Central memory CD8-positive, alpha-beta T cell (primary cell): ENCODE data around the gene SPOCD1.
A peak's percentile ranks its signal among the peaks of the same experiment; 100 is the strongest.

Experiments
- ATAC-seq: fragments of 150-1000 bp; cut with Tn5 transposase; replicated peaks from 2 replicates; pipeline ENCODE4 v1.10.0; 2022; ENCODE audit warnings: mild to moderate bottlenecking, moderate FRiP score, moderate number of reproducible peaks; ENCODE audit not compliant: poor library complexity, severe bottlenecking; ENCODE audit errors: extremely low read depth
- DNase-seq, 2 donors: peaks; one replicate each; pipeline ENCODE4 v3.0.0; 2021; ENCODE audit warnings: low spot score in 2 of 2
- H3K27ac Mint-ChIP-seq: one replicate; pipeline ENCODE4 v1.8.0; 2022; ENCODE audit warnings: low read depth, mild to moderate bottlenecking, moderate library complexity, mixed read lengths
- H3K27me3 Mint-ChIP-seq: one replicate; pipeline ENCODE4 v1.8.0; 2022; ENCODE audit warnings: mixed read lengths
- H3K36me3 Mint-ChIP-seq: one replicate; pipeline ENCODE4 v1.8.0; 2022; ENCODE audit warnings: mild to moderate bottlenecking, moderate library complexity, mixed read lengths; ENCODE audit not compliant: insufficient read depth
- H3K4me1 Mint-ChIP-seq: one replicate; pipeline ENCODE4 v1.8.0; 2022; ENCODE audit warnings: mixed read lengths
- H3K4me3 Mint-ChIP-seq: one replicate; pipeline ENCODE4 v1.8.0; 2022; ENCODE audit warnings: mild to moderate bottlenecking, moderate library complexity, mixed read lengths
- H3K9me3 Mint-ChIP-seq: one replicate; pipeline ENCODE4 v1.8.0; 2022; ENCODE audit warnings: mixed read lengths

The SPOCD1 gene

GRCh38 chr1:31787261-31787660, 28.6 kb downstream of the SPOCD1 start:
- ATAC-seq: no peak
- peaks cover 15% of the 10 kb centered on the region for H3K4me1 Mint-ChIP-seq
- H3K36me3 Mint-ChIP-seq: peaks cover 15% of the 10 kb centered on the region
- DNase-seq: no peak
- H3K4me3 Mint-ChIP-seq: peak overlapping the region; percentile 87
- peak overlapping the region; percentile 93 for H3K27ac Mint-ChIP-seq
- H3K27me3 Mint-ChIP-seq: no peaks in the 10 kb centered on the region
- no peaks in the 10 kb centered on the region for H3K9me3 Mint-ChIP-seq

- ATAC-seq: no peak
- H3K4me3 Mint-ChIP-seq: peak overlapping the region; percentile 87
- peaks cover 15% of the 10 kb centered on the region for H3K36me3 Mint-ChIP-seq
- H3K27ac Mint-ChIP-seq: no peak overlapping the region
- peaks cover 15% of the 10 kb centered on the region for H3K4me1 Mint-ChIP-seq
- no peaks in the 10 kb centered on the region for H3K9me3 Mint-ChIP-seq
- DNase-seq: no peak
- peaks cover 1% of the 10 kb centered on the region for H3K27me3 Mint-ChIP-seq
Observed at GRCh38 chr1:31786366-31787060, 29.3 kb downstream of the SPOCD1 start.

- H3K36me3 Mint-ChIP-seq: peaks cover 15% of the 10 kb centered on the region
- H3K27ac Mint-ChIP-seq: no peak overlapping the region
- DNase-seq: no peak
- no peak for ATAC-seq
- peaks cover 15% of the 10 kb centered on the region for H3K4me1 Mint-ChIP-seq
- peaks cover 7% of the 10 kb centered on the region for H3K27me3 Mint-ChIP-seq
- H3K4me3 Mint-ChIP-seq: no peak overlapping the region
- no peaks in the 10 kb centered on the region for H3K9me3 Mint-ChIP-seq
Observed at GRCh38 chr1:31785947-31786290, 29.9 kb downstream of the SPOCD1 start.

GRCh38 chr1:31785020-31785946, 30.5 kb downstream of the SPOCD1 start:
- H3K27ac Mint-ChIP-seq: no peak overlapping the region

GRCh38 chr1:31784356-31785019, 31.3 kb downstream of the SPOCD1 start:
- Mint-ChIP-seq H3K9me3 (no peaks in the 10 kb centered on the region), H3K27ac (no peak overlapping the region), H3K27me3 (peaks cover 10% of the 10 kb centered on the region)

More at GRCh38 chr1:31785020-31785946, 30.5 kb downstream of the SPOCD1 start:
- ATAC-seq (no peak), DNase-seq (no peak)
- Mint-ChIP-seq H3K4me3 (no peak overlapping the region), H3K27me3 (peaks cover 10% of the 10 kb centered on the region), H3K9me3 (no peaks in the 10 kb centered on the region), H3K36me3 (peaks cover 13% of the 10 kb centered on the region), H3K4me1 (peaks cover 15% of the 10 kb centered on the region)

GRCh38 chr1:31783846-31784245, 32.0 kb downstream of the SPOCD1 start:
- Mint-ChIP-seq H3K9me3 (no peaks in the 10 kb centered on the region), H3K4me1 (peaks cover 15% of the 10 kb centered on the region), H3K36me3 (peaks cover 10% of the 10 kb centered on the region), H3K27me3 (peaks cover 10% of the 10 kb centered on the region), H3K27ac (no peak overlapping the region), H3K4me3 (no peak overlapping the region)
- ATAC-seq (no peak), DNase-seq (no peak)

More at GRCh38 chr1:31784356-31785019, 31.3 kb downstream of the SPOCD1 start:
- no peak for ATAC-seq
- Mint-ChIP-seq H3K36me3 (peaks cover 10% of the 10 kb centered on the region), H3K4me1 (peaks cover 15% of the 10 kb centered on the region), H3K4me3 (no peak overlapping the region)
- DNase-seq: no peak

GRCh38 chr1:31782421-31783410, 33.1 kb downstream of the SPOCD1 start:
- Mint-ChIP-seq H3K4me1 (peaks cover 8% of the 10 kb centered on the region), H3K27me3 (peaks cover 13% of the 10 kb centered on the region), H3K36me3 (peaks cover 2% of the 10 kb centered on the region), H3K9me3 (no peaks in the 10 kb centered on the region), H3K27ac (no peak overlapping the region), H3K4me3 (no peak overlapping the region)
- no peak for ATAC-seq
- no peak for DNase-seq

GRCh38 chr1:31781756-31782371, 34.0 kb downstream of the SPOCD1 start:
- Mint-ChIP-seq H3K9me3 (no peaks in the 10 kb centered on the region), H3K4me1 (no peaks in the 10 kb centered on the region), H3K4me3 (no peak overlapping the region), H3K27ac (no peak overlapping the region), H3K27me3 (peaks cover 21% of the 10 kb centered on the region), H3K36me3 (peaks cover 2% of the 10 kb centered on the region)
- no peak for ATAC-seq
- DNase-seq: no peak

- H3K36me3 Mint-ChIP-seq: peaks cover 2% of the 10 kb centered on the region
- H3K27me3 Mint-ChIP-seq: peaks cover 28% of the 10 kb centered on the region
- no peak overlapping the region for H3K4me3 Mint-ChIP-seq
- ATAC-seq: no peak
- no peaks in the 10 kb centered on the region for H3K9me3 Mint-ChIP-seq
- H3K27ac Mint-ChIP-seq: no peak overlapping the region
- H3K4me1 Mint-ChIP-seq: no peaks in the 10 kb centered on the region
- no peak for DNase-seq
Observed at GRCh38 chr1:31781138-31781755, 34.6 kb downstream of the SPOCD1 start.

GRCh38 chr1:31780632-31781031, 35.2 kb downstream of the SPOCD1 start:
- peaks cover 33% of the 10 kb centered on the region for H3K27me3 Mint-ChIP-seq
- ATAC-seq (no peak), DNase-seq (no peak)
- peaks cover 2% of the 10 kb centered on the region for H3K36me3 Mint-ChIP-seq
- H3K4me1 Mint-ChIP-seq: no peaks in the 10 kb centered on the region
- H3K9me3 Mint-ChIP-seq: no peaks in the 10 kb centered on the region
- H3K27ac Mint-ChIP-seq: no peak overlapping the region
- no peak overlapping the region for H3K4me3 Mint-ChIP-seq

- ATAC-seq: no peak
- no peak overlapping the region for H3K27ac Mint-ChIP-seq
- DNase-seq: no peak
Observed at GRCh38 chr1:31779687-31780086, 36.1 kb downstream of the SPOCD1 start.

More at GRCh38 chr1:31779687-31780086, 36.1 kb downstream of the SPOCD1 start:
- peaks cover 41% of the 10 kb centered on the region for H3K27me3 Mint-ChIP-seq
- peaks cover 2% of the 10 kb centered on the region for H3K36me3 Mint-ChIP-seq
- H3K9me3 Mint-ChIP-seq: no peaks in the 10 kb centered on the region
- no peak overlapping the region for H3K4me3 Mint-ChIP-seq
- no peaks in the 10 kb centered on the region for H3K4me1 Mint-ChIP-seq
